HFFc6 (cell line): ENCODE measurements around the gene TBL1XR1. TPM values are rescaled to one million over a fixed set of nuclear protein-coding genes. Genes with fewer than 3 reads are reported as not detected.

Source experiments
- DNase-seq: peaks from one replicate; pipeline ENCODE4 v3.0.0-alpha.2; 2018
- H3K27ac Mint-ChIP-seq: 2 replicates; pipeline ENCODE4 v1.8.0; 2020; ENCODE audit warnings: mild to moderate bottlenecking, mixed read lengths
- H3K27me3 Mint-ChIP-seq: 2 replicates; pipeline ENCODE4 v1.8.0; 2021; ENCODE audit warnings: mild to moderate bottlenecking, moderate library complexity, mixed read lengths; ENCODE audit not compliant: insufficient read depth
- H3K36me3 Mint-ChIP-seq: 2 replicates; pipeline ENCODE4 v1.8.0; 2021; ENCODE audit warnings: low read depth, mixed read lengths
- H3K4me1 Mint-ChIP-seq: 2 replicates; pipeline ENCODE4 v1.8.0; 2020; ENCODE audit warnings: low read depth, mixed read lengths
- H3K4me3 Mint-ChIP-seq: 2 replicates; pipeline ENCODE4 v1.8.0; 2020; ENCODE audit warnings: mild to moderate bottlenecking, moderate library complexity, mixed read lengths
- H3K9me3 Mint-ChIP-seq: 2 replicates; pipeline ENCODE4 v1.8.0; 2020; ENCODE audit warnings: mild to moderate bottlenecking, mixed read lengths
- CTCF ChIP-seq: fragments of 200-600 bp; sonication (generic); IDR thresholded peaks from 2 replicates; pipeline ENCODE4 v1.5.0; 2021; ENCODE audit warnings: antibody characterized with exemption, mild to moderate bottlenecking
- long read RNA-seq: library from polyadenylated mRNA; unstranded; transcript quantifications from one replicate; pipeline ENCODE4 v2.0.0, GENCODE V29; 2019
- total RNA-seq, 6 experiments: library from RNA; stranded (reverse); fragmentation: NEBNext Ultra II Directional; extraction: Animal tissue kit (Norgen Biotek cat#: 25700); gene quantifications; 2 replicates in 1 of 6; 3 replicates in 5 of 6; pipeline ENCODE4 v1.2.3, GENCODE V29; 2021

Gene TBL1XR1
- 100 to 1,000 TPM in 5 of 6 experiments, 10 to 100 TPM in 1; 89.5 to 131 (median 114) TPM for total RNA-seq
- long read RNA-seq, full-length matches to known transcripts, result 5 of 62 reads
- long read RNA-seq, partial matches to known transcripts, result 6 of 62 reads
- long read RNA-seq, other reads (novel, unspliced or antisense), result 51 of 62 reads

- DNase-seq, result peak; percentile 86
- peaks cover 31% of the 10 kb centered on the region for H3K36me3 Mint-ChIP-seq
- H3K9me3 Mint-ChIP-seq, result no peaks in the 10 kb centered on the region
- peak within 1 kb of the TSS; percentile 98 for H3K4me3 Mint-ChIP-seq
- H3K27me3 Mint-ChIP-seq, result no peaks in the 10 kb centered on the region; the same call in 1 of the 2 replicates
- no peak for TF ChIP-seq CTCF
- H3K27ac Mint-ChIP-seq, result peak within 1 kb of the TSS; percentile 95
- H3K4me1 Mint-ChIP-seq, result peaks cover 32% of the 10 kb centered on the region
Measured at GRCh38 chr3:177197041-177197726, at the start of gene TBL1XR1. Gene TBL1XR1, minus strand, starts transcription at chr3:177197482. Its CDS starts 132,505 bp downstream, at chr3:177064977.

GRCh38 chr3:177245250-177245649 is 48.0 kb upstream of the TBL1XR1 start:
- H3K27me3 Mint-ChIP-seq, result peaks cover 3% of the 10 kb centered on the region; the same call in 1 of the 2 replicates
- no peaks in the 10 kb centered on the region for H3K9me3 Mint-ChIP-seq
- DNase-seq, result no peak
- H3K27ac Mint-ChIP-seq, result no peak overlapping the region
- H3K36me3 Mint-ChIP-seq, result peaks cover 5% of the 10 kb centered on the region; the same call in 1 of the 2 replicates
- H3K4me1 Mint-ChIP-seq, result no peaks in the 10 kb centered on the region
- no peak for TF ChIP-seq CTCF
- no peak overlapping the region for H3K4me3 Mint-ChIP-seq

GRCh38 chr3:177244606-177245005 is 47.3 kb upstream of the TBL1XR1 start:
- Mint-ChIP-seq H3K36me3 (peaks cover 5% of the 10 kb centered on the region; the same call in 1 of the 2 replicates), H3K4me3 (no peak overlapping the region), H3K27me3 (peaks cover 3% of the 10 kb centered on the region; the same call in 1 of the 2 replicates), H3K4me1 (no peaks in the 10 kb centered on the region), H3K27ac (no peak overlapping the region), H3K9me3 (no peaks in the 10 kb centered on the region)
- TF ChIP-seq CTCF, result no peak
- DNase-seq, result no peak

GRCh38 chr3:177238686-177239216 is 41.5 kb upstream of the TBL1XR1 start:
- Mint-ChIP-seq H3K9me3 (no peaks in the 10 kb centered on the region), H3K36me3 (no peaks in the 10 kb centered on the region), H3K27ac (no peak overlapping the region), H3K4me3 (no peak overlapping the region), H3K27me3 (no peaks in the 10 kb centered on the region), H3K4me1 (peaks cover 12% of the 10 kb centered on the region; the same call in 1 of the 2 replicates)
- TF ChIP-seq CTCF, result no peak
- DNase-seq, result no peak

- DNase-seq, result no peak
- no peaks in the 10 kb centered on the region for H3K36me3 Mint-ChIP-seq
- no peak overlapping the region for H3K27ac Mint-ChIP-seq
Measured at GRCh38 chr3:177237206-177237605, 39.9 kb upstream of the TBL1XR1 start.

More at GRCh38 chr3:177237206-177237605, 39.9 kb upstream of the TBL1XR1 start:
- H3K9me3 Mint-ChIP-seq, result no peaks in the 10 kb centered on the region
- no peaks in the 10 kb centered on the region for H3K27me3 Mint-ChIP-seq
- peaks cover 12% of the 10 kb centered on the region; the same call in 1 of the 2 replicates for H3K4me1 Mint-ChIP-seq
- TF ChIP-seq CTCF, result no peak
- no peak overlapping the region for H3K4me3 Mint-ChIP-seq
